Neural cell (in vitro differentiated cells): ENCODE results near the gene LCP2.

Experiments used
- CTCF ChIP-seq: fragments of 450-650 bp; IDR thresholded peaks from 2 replicates; pipeline ENCODE4 v1.5.1; 2014; ENCODE audit warnings: antibody characterized with exemption, mild to moderate bottlenecking, moderate library complexity; ENCODE audit not compliant: poor library complexity, severe bottlenecking
- EP300 ChIP-seq: fragments of 450-650 bp; conservative IDR thresholded peaks from 2 replicates; pipeline ENCODE4 v1.6.1; 2014; ENCODE audit warnings: antibody characterized with exemption, mild to moderate bottlenecking, moderate library complexity; ENCODE audit not compliant: poor library complexity, severe bottlenecking
- EZH2 ChIP-seq: fragments of 200-600, 300-800 bp; shearing (Covaris generic), sonication (generic); IDR thresholded peaks from 2 replicates; pipeline ENCODE4 v1.6.1; 2014; ENCODE audit warnings: antibody characterized with exemption, low read length, borderline replicate concordance, mild to moderate bottlenecking; ENCODE audit not compliant: insufficient read depth, poor library complexity, severe bottlenecking
- MXI1 ChIP-seq: fragments of 450-650 bp; conservative IDR thresholded peaks from 2 replicates; pipeline ENCODE4 v1.6.1; 2014; ENCODE audit warnings: antibody characterized with exemption, mild to moderate bottlenecking; ENCODE audit not compliant: poor library complexity, severe bottlenecking
- POLR2AphosphoS5 ChIP-seq: IDR thresholded peaks from 2 replicates; pipeline ENCODE4 v1.6.1; 2012
- RAD21 ChIP-seq: fragments of 450-650 bp; conservative IDR thresholded peaks from 2 replicates; pipeline ENCODE4 v1.6.1; 2014; ENCODE audit warnings: antibody characterized with exemption, mild to moderate bottlenecking, moderate library complexity
- SMC3 ChIP-seq: fragments of 450-650 bp; conservative IDR thresholded peaks from 2 replicates; pipeline ENCODE4 v1.6.1; 2014; ENCODE audit warnings: antibody characterized with exemption, mild to moderate bottlenecking, moderate library complexity; ENCODE audit not compliant: poor library complexity
- TAF1 ChIP-seq: IDR thresholded peaks from 2 replicates; pipeline ENCODE4 v1.6.1; 2012; ENCODE audit warnings: low read depth
- TF ChIP-seq, protein P1 (sequence below): IDR thresholded peaks from 2 replicates; pipeline ENCODE4 v1.6.1; 2012; ENCODE audit warnings: borderline replicate concordance

DNA sequence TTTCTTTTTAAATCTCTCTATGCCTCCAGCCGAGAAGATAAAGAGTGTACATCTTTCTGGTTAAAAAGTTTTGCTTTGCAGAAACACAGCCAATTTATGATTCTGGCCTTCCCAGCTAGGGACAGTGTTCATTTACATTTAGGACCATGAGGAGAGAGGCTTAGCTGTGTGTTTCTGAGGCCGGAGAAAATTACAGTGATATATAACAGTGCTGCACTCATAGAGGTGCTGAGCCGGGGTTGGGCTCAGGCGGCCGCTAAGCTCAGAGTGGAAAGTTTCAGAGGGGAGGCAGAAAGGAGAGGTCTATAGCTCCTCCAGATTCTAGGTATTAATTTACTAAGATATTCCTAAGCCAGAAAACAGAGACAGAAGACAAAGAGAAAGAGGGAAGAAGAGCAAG is 37.0 kb upstream of the LCP2 start:
- no peak for TF ChIP-seq EZH2
- no peak for TF ChIP-seq CTCF
- TF ChIP-seq POLR2AphosphoS5, result no peak
- TF ChIP-seq EP300, result no peak
- TF ChIP-seq, protein P1, sequence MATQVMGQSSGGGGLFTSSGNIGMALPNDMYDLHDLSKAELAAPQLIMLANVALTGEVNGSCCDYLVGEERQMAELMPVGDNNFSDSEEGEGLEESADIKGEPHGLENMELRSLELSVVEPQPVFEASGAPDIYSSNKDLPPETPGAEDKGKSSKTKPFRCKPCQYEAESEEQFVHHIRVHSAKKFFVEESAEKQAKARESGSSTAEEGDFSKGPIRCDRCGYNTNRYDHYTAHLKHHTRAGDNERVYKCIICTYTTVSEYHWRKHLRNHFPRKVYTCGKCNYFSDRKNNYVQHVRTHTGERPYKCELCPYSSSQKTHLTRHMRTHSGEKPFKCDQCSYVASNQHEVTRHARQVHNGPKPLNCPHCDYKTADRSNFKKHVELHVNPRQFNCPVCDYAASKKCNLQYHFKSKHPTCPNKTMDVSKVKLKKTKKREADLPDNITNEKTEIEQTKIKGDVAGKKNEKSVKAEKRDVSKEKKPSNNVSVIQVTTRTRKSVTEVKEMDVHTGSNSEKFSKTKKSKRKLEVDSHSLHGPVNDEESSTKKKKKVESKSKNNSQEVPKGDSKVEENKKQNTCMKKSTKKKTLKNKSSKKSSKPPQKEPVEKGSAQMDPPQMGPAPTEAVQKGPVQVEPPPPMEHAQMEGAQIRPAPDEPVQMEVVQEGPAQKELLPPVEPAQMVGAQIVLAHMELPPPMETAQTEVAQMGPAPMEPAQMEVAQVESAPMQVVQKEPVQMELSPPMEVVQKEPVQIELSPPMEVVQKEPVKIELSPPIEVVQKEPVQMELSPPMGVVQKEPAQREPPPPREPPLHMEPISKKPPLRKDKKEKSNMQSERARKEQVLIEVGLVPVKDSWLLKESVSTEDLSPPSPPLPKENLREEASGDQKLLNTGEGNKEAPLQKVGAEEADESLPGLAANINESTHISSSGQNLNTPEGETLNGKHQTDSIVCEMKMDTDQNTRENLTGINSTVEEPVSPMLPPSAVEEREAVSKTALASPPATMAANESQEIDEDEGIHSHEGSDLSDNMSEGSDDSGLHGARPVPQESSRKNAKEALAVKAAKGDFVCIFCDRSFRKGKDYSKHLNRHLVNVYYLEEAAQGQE, result no peak
- no peak for TF ChIP-seq MXI1
- no peak for TF ChIP-seq TAF1
- TF ChIP-seq SMC3, result no peak
- no peak for TF ChIP-seq RAD21
